ENCODE results near the gene ALKBH1.
"Not testable (repeated sequence)": the region's sequence is repeated elsewhere in the genome, so short reads cannot be mapped to it uniquely, and the experiment has no call there.

The ALKBH1 gene

GRCh38 chr14:77707724-77708408, at the start of gene ALKBH1, which contains the start of gene SLIRP:
TSS of gene ALKBH1 (minus strand) at chr14:77708023. CDS start at chr14:77708004, 19 bp downstream.
TSS of gene SLIRP (plus strand) at chr14:77708103. CDS start at chr14:77708112, 9 bp downstream.
- H3K9me3 ChIP-seq (ENCODE audit: severe bottlenecking), result no peaks in the 10 kb centered on the region
- peaks cover 12% of the 10 kb centered on the region for H3K4me1 ChIP-seq (ENCODE audit: insufficient read depth, poor library complexity, severe bottlenecking)
- peak; percentile 59 for TF ChIP-seq CTCF (IDR thresholded peaks at IDR 0.05; ENCODE audit: poor library complexity, severe bottlenecking)
- H3K27me3 ChIP-seq (ENCODE audit: insufficient read depth, poor library complexity, severe bottlenecking), result no peaks in the 10 kb centered on the region
- DNase-seq (ENCODE audit: low spot score), result peak; percentile 89
- peaks cover 75% of the 10 kb centered on the region for H3K36me3 ChIP-seq (ENCODE audit: low read depth)
- peak within 1 kb of the TSS; percentile 2 for H3K27ac ChIP-seq (ENCODE audit: poor library complexity, severe bottlenecking)
- H3K4me3 ChIP-seq (ENCODE audit: severe bottlenecking), result peak within 1 kb of the TSS; percentile 59
- peak; percentile 97 for ATAC-seq (ENCODE audit: low read depth)

- DNase-seq (ENCODE audit: low spot score), result no peak
- no peak for TF ChIP-seq CTCF (IDR thresholded peaks at IDR 0.05; ENCODE audit: poor library complexity, severe bottlenecking)
- no peak overlapping the region for H3K27ac ChIP-seq (ENCODE audit: poor library complexity, severe bottlenecking)
- ATAC-seq (ENCODE audit: low read depth), result no peak
- no peak overlapping the region for H3K4me3 ChIP-seq (ENCODE audit: severe bottlenecking)
- no peaks in the 10 kb centered on the region for H3K27me3 ChIP-seq (ENCODE audit: insufficient read depth, poor library complexity, severe bottlenecking)
- H3K36me3 ChIP-seq (ENCODE audit: low read depth), result peaks cover 89% of the 10 kb centered on the region
- H3K4me1 ChIP-seq (ENCODE audit: insufficient read depth, poor library complexity, severe bottlenecking), result no peaks in the 10 kb centered on the region
- no peaks in the 10 kb centered on the region for H3K9me3 ChIP-seq (ENCODE audit: severe bottlenecking)
Observed at GRCh38 chr14:77752799-77753516, 45.1 kb upstream of the ALKBH1 start.

- ATAC-seq (ENCODE audit: low read depth) (no peak), DNase-seq (ENCODE audit: low spot score) (no peak)
- H3K9me3 ChIP-seq (ENCODE audit: severe bottlenecking), result no peaks in the 10 kb centered on the region
- no peak for TF ChIP-seq CTCF (IDR thresholded peaks at IDR 0.05; ENCODE audit: poor library complexity, severe bottlenecking)
- H3K4me3 ChIP-seq (ENCODE audit: severe bottlenecking), result no peak overlapping the region
- peaks cover 86% of the 10 kb centered on the region for H3K36me3 ChIP-seq (ENCODE audit: low read depth)
- H3K27me3 ChIP-seq (ENCODE audit: insufficient read depth, poor library complexity, severe bottlenecking), result no peaks in the 10 kb centered on the region
- no peaks in the 10 kb centered on the region for H3K4me1 ChIP-seq (ENCODE audit: insufficient read depth, poor library complexity, severe bottlenecking)
- no peak overlapping the region for H3K27ac ChIP-seq (ENCODE audit: poor library complexity, severe bottlenecking)
Observed at GRCh38 chr14:77752266-77752665, 44.4 kb upstream of the ALKBH1 start.

GRCh38 chr14:77747425-77747824, 39.6 kb upstream of the ALKBH1 start:
- not testable (repeated sequence) for H3K4me1 ChIP-seq (ENCODE audit: insufficient read depth, poor library complexity, severe bottlenecking); H3K27ac ChIP-seq (ENCODE audit: poor library complexity, severe bottlenecking); ATAC-seq (ENCODE audit: low read depth); H3K27me3 ChIP-seq (ENCODE audit: insufficient read depth, poor library complexity, severe bottlenecking); H3K9me3 ChIP-seq (ENCODE audit: severe bottlenecking); H3K4me3 ChIP-seq (ENCODE audit: severe bottlenecking); DNase-seq (ENCODE audit: low spot score)
- peaks cover 79% of the 10 kb centered on the region for H3K36me3 ChIP-seq (ENCODE audit: low read depth)

- no peak for ATAC-seq (ENCODE audit: low read depth)
- no peak for DNase-seq (ENCODE audit: low spot score)
Observed at GRCh38 chr14:77746064-77746702, 38.4 kb upstream of the ALKBH1 start.

More at GRCh38 chr14:77746064-77746702, 38.4 kb upstream of the ALKBH1 start:
- Histone ChIP-seq H3K27ac (ENCODE audit: poor library complexity, severe bottlenecking) (no peak overlapping the region), H3K9me3 (ENCODE audit: severe bottlenecking) (no peaks in the 10 kb centered on the region), H3K27me3 (ENCODE audit: insufficient read depth, poor library complexity, severe bottlenecking) (no peaks in the 10 kb centered on the region), H3K4me1 (ENCODE audit: insufficient read depth, poor library complexity, severe bottlenecking) (no peaks in the 10 kb centered on the region), H3K4me3 (ENCODE audit: severe bottlenecking) (no peak overlapping the region), H3K36me3 (ENCODE audit: low read depth) (peaks cover 77% of the 10 kb centered on the region)
- TF ChIP-seq CTCF (IDR thresholded peaks at IDR 0.05; ENCODE audit: poor library complexity, severe bottlenecking), result no peak

Measured in RWPE2 (cell line).